Measurements from ENCODE around the gene CTTNBP2NL.
"Not testable (repeated sequence)": the region's sequence is repeated elsewhere in the genome, so short reads cannot be mapped to it uniquely, and the experiment has no call there.

Gene CTTNBP2NL

GRCh38 chr1:112386731-112387346 is 9.2 kb upstream of the CTTNBP2NL start:
- no peak for DNase-seq (ENCODE audit: low spot score)

- no peak for DNase-seq (ENCODE audit: low spot score)
These were observed 8.2 kb upstream of the CTTNBP2NL start for GRCh38 chr1:112387807-112388206.

GRCh38 chr1:112388436-112388835 is 7.6 kb upstream of the CTTNBP2NL start:
- DNase-seq (ENCODE audit: low spot score): peak; percentile 25

- DNase-seq (ENCODE audit: low spot score): no peak
These were observed 6.3 kb upstream of the CTTNBP2NL start for GRCh38 chr1:112389689-112390088.

- DNase-seq (ENCODE audit: low spot score): not testable (repeated sequence)
These were observed 5.7 kb upstream of the CTTNBP2NL start for GRCh38 chr1:112390335-112390734.

- DNase-seq (ENCODE audit: low spot score): peak; percentile 76
These were observed 5.0 kb upstream of the CTTNBP2NL start for GRCh38 chr1:112390775-112391602.

GRCh38 chr1:112391603-112391940 is 4.4 kb upstream of the CTTNBP2NL start:
- DNase-seq (ENCODE audit: low spot score): no peak

- DNase-seq (ENCODE audit: low spot score): no peak
These were observed 2.4 kb upstream of the CTTNBP2NL start for GRCh38 chr1:112393631-112393974.

GRCh38 chr1:112394743-112395062 is 1.3 kb upstream of the CTTNBP2NL start:
- DNase-seq (ENCODE audit: low spot score): no peak

GRCh38 chr1:112395256-112395820 is 676 bp upstream of the CTTNBP2NL start:
- no peak for DNase-seq (ENCODE audit: low spot score)

GRCh38 chr1:112396653-112397471 is 848 bp downstream of the CTTNBP2NL start:
- no peak for DNase-seq (ENCODE audit: low spot score)

- no peak for DNase-seq (ENCODE audit: low spot score)
These were observed 1.8 kb downstream of the CTTNBP2NL start for GRCh38 chr1:112397841-112398240.

- DNase-seq (ENCODE audit: low spot score): no peak
These were observed 3.4 kb downstream of the CTTNBP2NL start for GRCh38 chr1:112399456-112399855.

- not testable (repeated sequence) for DNase-seq (ENCODE audit: low spot score)
These were observed 4.7 kb downstream of the CTTNBP2NL start for GRCh38 chr1:112400706-112401105.

- no peak for DNase-seq (ENCODE audit: low spot score)
These were observed 6.9 kb downstream of the CTTNBP2NL start for GRCh38 chr1:112402682-112403643.

- no peak for DNase-seq (ENCODE audit: low spot score)
These were observed 10.8 kb downstream of the CTTNBP2NL start for GRCh38 chr1:112406771-112407170.

- DNase-seq (ENCODE audit: low spot score): no peak
These were observed 13.4 kb downstream of the CTTNBP2NL start for GRCh38 chr1:112409414-112409813.

GRCh38 chr1:112410673-112411072 is 14.7 kb downstream of the CTTNBP2NL start:
- no peak for DNase-seq (ENCODE audit: low spot score)

GRCh38 chr1:112417271-112417670 is 21.3 kb downstream of the CTTNBP2NL start:
- DNase-seq (ENCODE audit: low spot score): no peak

- DNase-seq (ENCODE audit: low spot score): no peak
These were observed 22.3 kb downstream of the CTTNBP2NL start for GRCh38 chr1:112418099-112418892.

GRCh38 chr1:112423207-112423606 is 27.2 kb downstream of the CTTNBP2NL start:
- no peak for DNase-seq (ENCODE audit: low spot score)
